NCI-H187 (cell line): Measurements from ENCODE around the gene SBF2.

ENCODE experiments used
- DNase-seq, 2 experiments: peaks; one replicate each; lab custom pipeline; 2025; lab: John Stamatoyannopoulos, UW

SBF2 gene

GRCh38 chr11:10317776-10318526 is 23.9 kb upstream of the SBF2 start:
- no peak for DNase-seq

DNA sequence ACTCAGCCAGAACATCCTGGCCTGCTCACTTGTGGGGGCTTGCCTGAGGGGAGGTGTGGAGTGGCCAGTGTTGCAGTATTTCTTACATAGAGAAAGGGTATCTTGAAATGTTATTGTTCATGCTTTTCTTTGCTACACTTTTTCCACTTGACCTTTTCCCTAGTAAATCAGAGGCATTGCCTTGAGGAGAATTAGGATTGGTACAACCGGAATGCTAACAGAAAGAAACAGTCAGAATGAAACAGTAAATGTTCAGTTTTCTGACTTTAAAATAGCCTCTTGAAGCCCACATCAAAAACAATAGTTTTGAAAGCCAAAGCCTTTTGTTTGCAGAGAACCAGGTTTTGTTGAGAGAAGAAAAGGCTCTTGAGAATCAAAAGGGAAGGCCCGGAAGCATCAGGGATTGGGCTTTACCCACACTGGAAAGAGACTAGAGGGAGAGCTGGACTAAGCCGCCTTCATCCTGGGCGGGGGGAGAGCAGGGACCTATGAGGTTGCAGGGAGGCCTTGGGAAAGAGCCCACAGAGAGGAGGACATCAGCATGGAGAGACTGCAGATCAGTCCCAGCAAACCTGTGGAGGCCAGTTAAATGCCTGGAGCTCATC is 23.2 kb upstream of the SBF2 start:
- no peak for DNase-seq

DNA sequence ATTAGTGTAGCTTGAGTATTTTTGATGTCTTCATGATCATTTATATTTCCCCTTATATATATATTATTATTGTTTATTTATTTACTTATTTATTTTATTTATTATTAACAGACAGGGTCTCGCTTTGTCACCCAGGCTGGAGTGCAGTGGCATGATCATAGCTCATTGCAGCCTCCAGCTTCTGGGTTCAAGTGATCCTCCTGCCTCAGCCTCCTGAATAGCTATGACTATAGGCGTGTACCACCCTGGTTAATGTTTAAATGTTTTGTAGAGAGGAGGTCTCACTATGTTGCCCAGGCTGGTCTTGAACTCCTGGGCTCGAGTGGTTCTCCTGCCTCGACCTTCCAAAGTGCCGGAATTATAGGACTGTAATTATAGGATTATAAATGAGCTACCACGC is 21.1 kb upstream of the SBF2 start:
- no peak for DNase-seq

- no peak for DNase-seq
These were observed 20.4 kb upstream of the SBF2 start for GRCh38 chr11:10314199-10315072.

DNA sequence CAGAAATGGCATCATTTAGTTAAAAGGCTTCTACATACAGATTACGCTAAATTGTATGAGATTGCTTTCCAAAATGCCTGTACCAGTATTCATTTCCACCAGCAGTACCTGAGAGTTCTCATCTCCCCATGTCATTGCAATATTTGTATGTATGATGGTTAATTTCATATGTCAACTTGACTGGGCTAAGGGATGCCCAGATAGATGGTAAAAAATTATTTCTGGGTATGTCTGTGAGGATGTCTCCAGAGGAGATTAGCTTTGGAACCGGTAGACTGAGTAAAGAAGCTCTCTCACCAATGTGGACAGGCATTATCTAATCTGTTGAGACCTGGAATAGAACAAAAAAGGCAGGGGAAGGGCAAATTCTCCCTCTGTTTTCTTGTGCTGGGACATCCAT is 17.8 kb upstream of the SBF2 start:
- no peak for DNase-seq

- DNase-seq: no peak
These were observed 16.4 kb upstream of the SBF2 start for GRCh38 chr11:10310301-10310841.

GRCh38 chr11:10309163-10310093 is 15.4 kb upstream of the SBF2 start:
- DNase-seq: no peak

- DNase-seq: no peak
These were observed 14.4 kb upstream of the SBF2 start for GRCh38 chr11:10308201-10308954.

DNA sequence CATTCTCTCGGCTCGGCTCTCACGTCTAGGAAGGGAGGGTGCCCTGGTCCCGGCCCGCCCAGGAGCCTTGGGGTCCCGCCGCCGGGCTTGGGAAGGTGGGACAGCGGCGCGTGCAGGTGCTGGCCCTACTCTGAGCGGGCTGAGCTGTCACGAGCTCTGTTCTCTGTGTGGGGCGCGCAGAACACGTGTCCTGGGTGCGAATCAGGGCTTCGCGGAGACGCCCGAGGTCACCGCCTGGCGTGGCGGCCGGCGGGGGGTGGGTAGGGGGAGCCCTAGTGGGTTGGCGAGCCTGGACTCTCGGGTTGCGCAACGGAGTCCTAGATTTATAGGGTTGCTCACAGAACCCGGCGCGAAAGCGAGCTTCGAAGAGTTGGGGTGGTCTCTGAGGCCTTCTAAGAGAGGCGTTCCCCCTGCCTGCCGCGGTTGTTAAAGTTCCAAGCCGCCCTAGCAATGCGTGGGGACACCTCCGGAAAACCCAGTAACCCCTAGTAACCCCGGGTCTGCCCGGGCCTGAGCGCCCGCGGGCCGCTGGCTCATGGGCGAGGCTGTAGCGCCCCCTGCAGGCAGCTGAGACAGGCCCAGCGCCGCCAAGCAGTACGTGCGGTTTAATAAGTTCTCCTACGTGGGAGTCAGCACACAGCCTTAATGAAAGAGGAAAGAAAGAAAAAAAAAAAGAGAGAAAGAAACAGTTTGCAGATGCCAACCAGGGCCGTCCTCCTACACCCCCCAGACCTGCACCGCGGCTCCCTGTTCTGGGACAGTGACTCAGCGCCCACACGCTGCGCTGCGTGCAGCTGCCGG is 13.6 kb upstream of the SBF2 start:
- DNase-seq: peak in 1 of 2 experiments; percentile 50

DNA sequence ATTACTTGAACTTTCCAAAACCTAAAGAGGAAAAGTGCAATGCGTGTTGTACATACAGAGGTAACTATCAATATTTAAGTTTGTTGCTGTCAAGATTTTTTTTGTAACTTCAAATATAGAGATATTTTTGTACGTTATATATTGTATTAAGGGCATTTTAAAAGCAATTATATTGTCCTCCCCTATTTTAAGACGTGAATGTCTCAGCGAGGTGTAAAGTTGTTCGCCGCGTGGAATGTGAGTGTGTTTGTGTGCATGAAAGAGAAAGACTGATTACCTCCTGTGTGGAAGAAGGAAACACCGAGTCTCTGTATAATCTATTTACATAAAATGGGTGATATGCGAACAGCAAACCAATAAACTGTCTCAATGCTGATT is 13.0 kb upstream of the SBF2 start:
- DNase-seq: no peak

- no peak for DNase-seq
These were observed 12.2 kb upstream of the SBF2 start for GRCh38 chr11:10305964-10306918.

- DNase-seq: no peak
These were observed 11.4 kb upstream of the SBF2 start for GRCh38 chr11:10305262-10305963.

GRCh38 chr11:10304495-10305261 is 10.7 kb upstream of the SBF2 start, which contains the start of gene ADM:
TSS of gene ADM (plus strand) at chr11:10305073. CDS start at chr11:10305701, 628 bp downstream.
- no peak for DNase-seq

GRCh38 chr11:10303558-10304363 is 9.7 kb upstream of the SBF2 start:
- DNase-seq: no peak

DNA sequence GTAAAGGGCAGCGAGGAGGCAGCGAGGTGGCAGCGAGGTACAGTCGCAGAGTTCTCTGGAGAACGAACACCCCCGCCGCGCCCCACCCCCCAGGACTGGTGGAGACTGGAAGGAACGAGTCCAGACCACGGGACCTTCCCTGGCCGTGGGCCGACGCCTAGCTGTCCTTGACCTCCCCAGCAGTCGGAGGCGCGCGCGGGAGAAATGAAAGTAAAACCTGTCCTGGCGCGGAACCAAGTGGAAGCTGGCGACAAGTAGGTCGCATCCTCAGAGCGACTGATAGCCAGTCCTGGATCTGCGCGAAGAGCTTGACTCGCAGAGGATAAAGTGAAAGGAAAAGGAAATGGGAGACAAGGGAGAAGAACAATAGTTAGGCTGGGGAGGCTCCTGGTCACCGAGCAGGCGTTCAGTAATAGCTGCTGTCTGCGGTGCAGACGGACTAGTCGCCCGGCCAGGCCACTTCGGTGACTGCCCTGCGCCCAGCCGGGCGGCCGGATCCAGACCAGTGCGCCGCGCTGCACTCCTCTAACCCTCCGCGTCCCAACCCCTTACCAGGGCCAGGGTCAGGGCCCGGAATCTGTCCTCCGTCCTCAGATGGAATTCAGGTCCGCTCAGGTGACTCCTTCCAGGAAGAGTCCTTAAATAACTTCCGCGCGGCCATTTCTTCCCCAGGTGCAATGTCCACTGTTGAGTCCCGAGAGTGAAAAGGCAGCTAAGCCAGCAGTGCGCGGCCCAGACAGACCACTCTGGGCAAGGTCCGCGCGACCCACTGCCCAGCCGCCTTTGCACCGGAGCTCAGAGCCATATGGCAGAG is 8.9 kb upstream of the SBF2 start:
- DNase-seq: no peak

- DNase-seq: no peak
These were observed 8.3 kb upstream of the SBF2 start for GRCh38 chr11:10302359-10302743.
